Colonic mucosa (tissue), 4 donors: Measurements from ENCODE around the gene GUCY2F. TPM values are rescaled to one million over a fixed set of nuclear protein-coding genes. Genes with fewer than 3 reads are reported as not detected.
A peak's percentile ranks its signal among the peaks of the same experiment; 100 is the strongest.

ENCODE experiments used
- DNase-seq: peaks from one replicate; pipeline ENCODE4 v3.0.0-alpha.2; 2020
- H3K27ac ChIP-seq: fragments of 200-600 bp; one replicate; pipeline ENCODE4 v1.8.0; 2021
- H3K27me3 ChIP-seq: fragments of 200-600 bp; one replicate; pipeline ENCODE4 v1.8.0; 2021
- H3K36me3 ChIP-seq: fragments of 200-600 bp; one replicate; pipeline ENCODE4 v1.8.0; 2021
- H3K4me1 ChIP-seq: fragments of 200-600 bp; one replicate; pipeline ENCODE4 v1.8.0; 2021; ENCODE audit warnings: mild to moderate bottlenecking
- H3K4me3 ChIP-seq: fragments of 200-600 bp; one replicate; pipeline ENCODE4 v1.8.0; 2021
- H3K9ac ChIP-seq, 2 donors: one replicate each; pipeline ENCODE4 v1.7.0; 2013; ENCODE audit warnings: control low read depth in 2 of 2, low read depth in 2 of 2, low read length in 2 of 2
- H3K9me3 ChIP-seq: fragments of 200-600 bp; one replicate; pipeline ENCODE4 v1.8.0; 2021
- CTCF ChIP-seq: fragments of 200-600 bp; IDR thresholded peaks from one replicate; pipeline ENCODE4 v1.8.0; 2022; ENCODE audit warnings: antibody characterized with exemption, mild to moderate bottlenecking
- intact Hi-C: fragments of 100-400 bp; cut with DNase I; formaldehyde crosslinking; loops from one replicate; pipeline ENCODE4 v1.14.1; 2022
- total RNA-seq, 2 donors: library from RNA; stranded (reverse); fragmentation: NEBNext Ultra II Directional in 1 of 2; extraction: Animal tissue kit (Norgen Biotek cat#: 25700) in 1 of 2; gene quantifications; one replicate each; pipeline ENCODE4 v1.2.1, GENCODE V29; 2021
- donor health status: healthy.
- donor health status: DM: no; HTN: no; CAD: no.
- donor health status: DM: no; HTN: no; CAD: no.

The GUCY2F gene
- total RNA-seq, 2 donors from 2014 or later, result not detected

GRCh38 chrX:109475174-109475891 is 6.6 kb downstream of the GUCY2F start:
- peak; percentile 20 for DNase-seq
- peak; percentile 38 for TF ChIP-seq CTCF
- Histone ChIP-seq H3K9me3 (no peaks in the 10 kb centered on the region), H3K27ac (no peak overlapping the region), H3K27me3 (no peaks in the 10 kb centered on the region), H3K36me3 (no peaks in the 10 kb centered on the region), H3K4me3 (no peak overlapping the region), H3K9ac (no peak overlapping the region), H3K4me1 (no peaks in the 10 kb centered on the region)
- intact Hi-C loops, result loop anchor here (10.0 kb wide), 1 partner anchor 781 kb away; no protein-coding TSS in a partner anchor

GRCh38 chrX:109472939-109473735 is 8.7 kb downstream of the GUCY2F start:
- Histone ChIP-seq H3K4me1 (no peaks in the 10 kb centered on the region), H3K27me3 (no peaks in the 10 kb centered on the region), H3K9me3 (no peaks in the 10 kb centered on the region), H3K36me3 (no peaks in the 10 kb centered on the region), H3K9ac (no peak overlapping the region), H3K4me3 (no peak overlapping the region), H3K27ac (no peak overlapping the region)
- intact Hi-C loops, result loop anchor here (10.0 kb wide), 1 partner anchor 778 kb away; no protein-coding TSS in a partner anchor
- TF ChIP-seq CTCF, result no peak
- no peak for DNase-seq

GRCh38 chrX:109464231-109464630 is 17.7 kb downstream of the GUCY2F start:
- Histone ChIP-seq H3K27ac (no peak overlapping the region), H3K36me3 (no peaks in the 10 kb centered on the region), H3K9me3 (no peaks in the 10 kb centered on the region), H3K27me3 (no peaks in the 10 kb centered on the region), H3K9ac (no peak overlapping the region), H3K4me3 (no peak overlapping the region), H3K4me1 (no peaks in the 10 kb centered on the region)
- no peak for TF ChIP-seq CTCF
- DNase-seq, result no peak
- intact Hi-C loops, result no loop called here

- no peaks in the 10 kb centered on the region for H3K4me1 ChIP-seq
- H3K27me3 ChIP-seq, result no peaks in the 10 kb centered on the region
- no peak overlapping the region for H3K27ac ChIP-seq
- intact Hi-C loops, result no loop called here
- no peak for DNase-seq
- no peak overlapping the region for H3K4me3 ChIP-seq
- no peaks in the 10 kb centered on the region for H3K36me3 ChIP-seq
- H3K9ac ChIP-seq, result no peak overlapping the region
- H3K9me3 ChIP-seq, result no peaks in the 10 kb centered on the region
- TF ChIP-seq CTCF, result no peak
Measured at GRCh38 chrX:109463784-109464183, 18.1 kb downstream of the GUCY2F start.

- intact Hi-C loops, result no loop called here
- no peaks in the 10 kb centered on the region for H3K4me1 ChIP-seq
- H3K27ac ChIP-seq, result no peak overlapping the region
- H3K9ac ChIP-seq, result no peak overlapping the region
- H3K4me3 ChIP-seq, result no peak overlapping the region
- no peaks in the 10 kb centered on the region for H3K36me3 ChIP-seq
- no peaks in the 10 kb centered on the region for H3K9me3 ChIP-seq
- H3K27me3 ChIP-seq, result no peaks in the 10 kb centered on the region
- DNase-seq, result no peak
- TF ChIP-seq CTCF, result no peak
Measured at GRCh38 chrX:109448282-109448938, 33.5 kb downstream of the GUCY2F start.
